Activated naive CD8-positive, alpha-beta T cell treated with anti-CD3 and anti-CD28 coated beads for 36 hours (primary cell): Measurements from ENCODE around the gene PACRG. TPM values are rescaled to one million over a fixed set of nuclear protein-coding genes. Genes with fewer than 3 reads are reported as not detected.

Experiments
- DNase-seq: peaks from one replicate; pipeline ENCODE4 v3.0.0; 2021
- H3K27ac Mint-ChIP-seq: one replicate; pipeline ENCODE4 v1.8.0; 2022; ENCODE audit warnings: mild to moderate bottlenecking, moderate library complexity, mixed read lengths
- H3K27me3 Mint-ChIP-seq: one replicate; pipeline ENCODE4 v1.8.0; 2022; ENCODE audit warnings: mild to moderate bottlenecking, mixed read lengths
- H3K36me3 Mint-ChIP-seq: one replicate; pipeline ENCODE4 v1.8.0; 2021; ENCODE audit warnings: mild to moderate bottlenecking, mixed read lengths
- H3K4me1 Mint-ChIP-seq: one replicate; pipeline ENCODE4 v1.8.0; 2021; ENCODE audit warnings: mixed read lengths
- H3K4me3 Mint-ChIP-seq: one replicate; pipeline ENCODE4 v1.8.0; 2022; ENCODE audit warnings: mild to moderate bottlenecking, moderate library complexity, mixed read lengths
- H3K9me3 Mint-ChIP-seq: one replicate; pipeline ENCODE4 v1.8.0; 2022; ENCODE audit warnings: mixed read lengths
- total RNA-seq, 2 experiments: library from RNA; stranded (reverse); gene quantifications; one replicate each; pipeline ENCODE4 v1.2.3, GENCODE V29; 2021

PACRG gene
- total RNA-seq, 2 experiments from 2014 or later: 0.50 TPM; not detected in 1

- H3K36me3 Mint-ChIP-seq: no peaks in the 10 kb centered on the region
- no peak overlapping the region for H3K27ac Mint-ChIP-seq
- no peaks in the 10 kb centered on the region for H3K4me1 Mint-ChIP-seq
- no peak for DNase-seq
- H3K4me3 Mint-ChIP-seq: no peak overlapping the region
- H3K9me3 Mint-ChIP-seq: no peaks in the 10 kb centered on the region
- no peaks in the 10 kb centered on the region for H3K27me3 Mint-ChIP-seq
Measured at GRCh38 chr6:163348789-163349680, 621.3 kb downstream of the PACRG start.

DNA sequence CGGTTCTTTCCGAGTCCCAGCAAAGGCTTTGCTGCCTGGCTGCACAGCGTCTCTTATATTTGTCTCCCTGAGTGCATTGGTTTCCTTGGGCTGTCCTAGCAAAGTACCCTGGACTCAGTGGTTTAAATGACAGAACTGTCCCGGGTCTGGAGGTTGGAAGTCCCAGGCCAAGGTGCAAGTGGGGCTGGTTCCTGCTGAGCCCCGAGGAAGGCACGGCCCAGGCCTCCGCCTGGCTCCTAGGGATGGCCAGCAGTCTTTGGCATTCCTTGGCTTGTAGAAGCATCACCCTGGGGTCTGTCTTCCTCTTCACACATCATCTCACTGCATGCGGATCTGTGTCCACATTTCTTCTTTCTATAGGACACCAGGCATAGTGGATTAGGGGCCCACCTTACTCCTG lies 621.9 kb downstream of the PACRG start:
- Mint-ChIP-seq H3K27me3 (no peaks in the 10 kb centered on the region), H3K4me3 (no peak overlapping the region), H3K9me3 (no peaks in the 10 kb centered on the region), H3K27ac (no peak overlapping the region), H3K36me3 (no peaks in the 10 kb centered on the region), H3K4me1 (no peaks in the 10 kb centered on the region)
- no peak for DNase-seq

DNA sequence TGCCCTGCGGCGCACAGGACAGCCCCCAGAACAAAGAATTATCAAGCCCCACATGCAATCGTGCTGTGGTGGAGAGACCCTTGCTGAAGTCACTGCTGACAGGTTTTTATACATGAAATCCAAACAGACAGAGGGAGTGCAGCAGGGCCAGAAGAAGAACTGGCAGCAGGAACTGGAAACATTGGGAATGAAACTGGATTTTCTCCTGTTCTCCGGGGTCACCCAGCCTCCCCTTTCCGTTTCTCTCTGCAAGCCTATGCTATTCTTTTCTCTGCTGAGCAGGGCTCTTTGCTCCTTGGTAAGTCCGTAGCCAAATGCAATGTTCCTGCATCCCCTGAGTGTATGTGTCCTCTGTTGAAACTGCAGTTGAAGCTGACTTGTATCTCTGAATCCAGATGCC lies 623.2 kb downstream of the PACRG start:
- Mint-ChIP-seq H3K27ac (no peak overlapping the region), H3K4me1 (no peaks in the 10 kb centered on the region), H3K27me3 (no peaks in the 10 kb centered on the region), H3K4me3 (no peak overlapping the region), H3K9me3 (no peaks in the 10 kb centered on the region), H3K36me3 (no peaks in the 10 kb centered on the region)
- no peak for DNase-seq

GRCh38 chr6:163352011-163352685 lies 624.4 kb downstream of the PACRG start:
- Mint-ChIP-seq H3K36me3 (no peaks in the 10 kb centered on the region), H3K4me1 (no peaks in the 10 kb centered on the region), H3K4me3 (no peak overlapping the region), H3K9me3 (no peaks in the 10 kb centered on the region), H3K27me3 (no peaks in the 10 kb centered on the region), H3K27ac (no peak overlapping the region)
- DNase-seq: no peak

DNA sequence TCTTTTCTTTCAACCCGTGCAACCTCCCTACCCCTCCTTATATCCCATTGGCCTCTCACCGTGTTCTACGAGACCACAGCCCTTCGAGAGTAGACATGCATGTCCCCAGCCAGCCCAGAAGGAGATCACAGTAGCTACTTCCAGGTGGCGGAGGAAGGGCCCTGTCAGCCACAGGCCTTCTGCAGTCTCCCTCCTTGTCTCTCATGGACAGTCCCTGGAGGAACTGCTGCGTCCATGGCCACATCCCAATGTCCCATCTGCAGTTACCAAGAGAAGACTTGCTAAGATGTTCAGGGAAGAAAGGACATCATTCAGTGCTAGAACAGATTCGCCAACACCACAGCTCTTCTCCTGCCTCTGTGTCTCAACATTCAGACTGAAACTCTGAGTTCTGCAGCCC lies 625.2 kb downstream of the PACRG start:
- Mint-ChIP-seq H3K27ac (no peak overlapping the region), H3K4me3 (no peak overlapping the region), H3K27me3 (no peaks in the 10 kb centered on the region), H3K9me3 (no peaks in the 10 kb centered on the region), H3K36me3 (no peaks in the 10 kb centered on the region), H3K4me1 (no peaks in the 10 kb centered on the region)
- no peak for DNase-seq

DNA sequence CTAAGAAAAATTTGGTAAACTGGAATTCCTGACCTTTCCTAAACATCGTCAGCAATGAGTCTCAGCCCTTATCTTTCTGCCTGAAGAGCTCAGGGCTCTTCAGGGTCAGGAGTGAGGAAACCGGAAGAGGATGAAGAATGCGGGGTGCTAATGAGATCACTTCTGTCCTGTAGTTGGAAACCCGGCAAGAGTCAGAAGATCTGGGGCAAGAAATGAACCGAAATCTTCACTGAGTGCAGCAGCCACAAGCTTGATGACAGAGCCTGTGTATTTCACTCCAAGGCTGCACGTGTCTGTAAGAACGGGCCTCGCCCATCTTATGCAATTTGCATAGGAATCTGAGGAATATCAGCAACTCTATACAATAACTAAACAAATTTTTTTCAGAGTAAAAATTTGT lies 626.3 kb downstream of the PACRG start:
- no peaks in the 10 kb centered on the region for H3K27me3 Mint-ChIP-seq
- no peak for DNase-seq
- H3K9me3 Mint-ChIP-seq: no peaks in the 10 kb centered on the region
- no peak overlapping the region for H3K4me3 Mint-ChIP-seq
- H3K36me3 Mint-ChIP-seq: no peaks in the 10 kb centered on the region
- H3K4me1 Mint-ChIP-seq: no peaks in the 10 kb centered on the region
- no peak overlapping the region for H3K27ac Mint-ChIP-seq

GRCh38 chr6:163354761-163355425 lies 627.1 kb downstream of the PACRG start:
- H3K27me3 Mint-ChIP-seq: no peaks in the 10 kb centered on the region

GRCh38 chr6:163355426-163355991 lies 627.7 kb downstream of the PACRG start:
- Mint-ChIP-seq H3K4me3 (no peak overlapping the region), H3K27ac (no peak overlapping the region), H3K27me3 (no peaks in the 10 kb centered on the region), H3K4me1 (no peaks in the 10 kb centered on the region), H3K9me3 (no peaks in the 10 kb centered on the region), H3K36me3 (no peaks in the 10 kb centered on the region)
- no peak for DNase-seq

More at GRCh38 chr6:163354761-163355425, 627.1 kb downstream of the PACRG start:
- DNase-seq: no peak
- Mint-ChIP-seq H3K36me3 (no peaks in the 10 kb centered on the region), H3K9me3 (no peaks in the 10 kb centered on the region), H3K27ac (no peak overlapping the region), H3K4me1 (no peaks in the 10 kb centered on the region), H3K4me3 (no peak overlapping the region)

GRCh38 chr6:163356324-163356723 lies 628.5 kb downstream of the PACRG start:
- no peaks in the 10 kb centered on the region for H3K27me3 Mint-ChIP-seq
- no peaks in the 10 kb centered on the region for H3K36me3 Mint-ChIP-seq
- no peak overlapping the region for H3K4me3 Mint-ChIP-seq
- H3K4me1 Mint-ChIP-seq: no peaks in the 10 kb centered on the region
- H3K27ac Mint-ChIP-seq: no peak overlapping the region
- DNase-seq: no peak
- H3K9me3 Mint-ChIP-seq: no peaks in the 10 kb centered on the region

DNA sequence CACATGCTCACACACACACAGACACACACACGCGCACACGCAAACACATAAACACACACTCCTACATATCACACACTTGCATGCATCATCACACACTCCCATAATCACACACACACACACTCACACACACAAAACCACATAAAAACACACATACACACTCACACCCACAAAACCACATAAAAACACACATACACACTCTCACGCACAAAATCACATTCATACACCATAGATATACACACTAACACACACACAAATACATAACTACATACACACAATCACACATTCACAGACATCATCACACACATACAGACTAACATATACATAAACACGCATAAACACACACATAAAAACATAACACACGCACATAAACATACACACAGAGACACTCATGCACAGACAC lies 629.0 kb downstream of the PACRG start:
- Mint-ChIP-seq H3K36me3 (no peaks in the 10 kb centered on the region), H3K4me3 (no peak overlapping the region), H3K9me3 (no peaks in the 10 kb centered on the region), H3K27ac (no peak overlapping the region), H3K27me3 (no peaks in the 10 kb centered on the region), H3K4me1 (no peaks in the 10 kb centered on the region)
- no peak for DNase-seq

DNA sequence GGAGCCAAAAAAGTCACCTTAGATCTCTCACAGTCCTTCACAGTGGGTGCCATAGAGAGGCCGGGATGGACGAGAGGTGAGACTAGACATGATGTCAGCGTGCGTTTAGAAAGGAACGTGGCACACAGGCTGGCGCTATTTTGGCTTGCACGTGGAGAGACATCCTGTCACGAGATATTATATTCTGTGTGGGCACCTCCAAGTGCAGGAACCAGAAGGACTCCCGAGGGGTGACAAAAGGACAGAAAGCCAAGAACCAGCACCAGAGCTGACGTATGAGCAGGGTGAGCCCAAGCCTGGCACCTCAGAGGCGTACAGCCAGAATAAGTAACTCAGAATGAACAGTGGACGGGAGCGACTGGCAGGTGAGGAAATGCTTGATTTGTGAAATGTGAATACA lies 636.9 kb downstream of the PACRG start:
- Mint-ChIP-seq H3K27ac (no peak overlapping the region), H3K4me1 (peaks cover under 1% of the 10 kb centered on the region), H3K9me3 (no peaks in the 10 kb centered on the region), H3K4me3 (no peak overlapping the region), H3K27me3 (peaks cover 8% of the 10 kb centered on the region), H3K36me3 (no peaks in the 10 kb centered on the region)
- no peak for DNase-seq

Other genes with a start within 250 kb of the PACRG start
- under 1 TPM; 0.26 to 0.52 TPM for gene PRKN, start 208 bp upstream of the PACRG start, total RNA-seq